OCI-LY7 (cell line): ENCODE measurements around the gene KIF6.

Experiments used
- CTCF ChIP-seq: fragments of 200-600 bp; sonication (generic); conservative IDR thresholded peaks from 2 replicates; pipeline ENCODE4 v1.5.1; 2014; ENCODE audit warnings: mild to moderate bottlenecking, antibody characterized with exemption, low read length, moderate library complexity, mixed read lengths
- EZH2phosphoT487 ChIP-seq: fragments of 200-600 bp; sonication (generic); IDR thresholded peaks from 2 replicates; pipeline ENCODE4 v1.6.1; 2018; ENCODE audit warnings: low read depth, borderline replicate concordance, mild to moderate bottlenecking, mixed run types, antibody characterized with exemption, low read length, moderate library complexity, mixed read lengths

GRCh38 chr6:39573541-39573940, 151.7 kb downstream of the KIF6 start:
- TF ChIP-seq CTCF (no peak), EZH2phosphoT487 (no peak)
